Tibial artery (tissue), 4 donors: ENCODE measurements around the gene TNFSF4.
A peak's percentile ranks its signal among the peaks of the same experiment; 100 is the strongest.

ENCODE experiments used
- DNase-seq, 2 donors: peaks; one replicate each; pipeline ENCODE4 v3.0.0-alpha.2; 2019
- H3K27ac ChIP-seq, 2 donors: fragments of 200-600 bp; sonication (generic) in 1 of 2; 1 replicate in 1 of 2; 2 replicates in 1 of 2; pipeline ENCODE4 v1.5.1; 2018 to 2019; ENCODE audit warnings: mild to moderate bottlenecking in 1 of 2
- H3K27me3 ChIP-seq, 2 donors: fragments of 200-600 bp; sonication (generic) in 1 of 2; one replicate each; pipeline versions ENCODE4 v1.5.1 to v1.6.0; 2016 to 2019
- H3K36me3 ChIP-seq, 3 donors: fragments of 200-600 bp; sonication (generic) in 2 of 3; one replicate each; pipeline ENCODE4 v1.5.1; 2016 to 2019; ENCODE audit warnings: mild to moderate bottlenecking in 2 of 3
- H3K4me1 ChIP-seq, 4 donors: fragments of 200-600 bp; sonication (generic) in 2 of 4; 1 replicate in 3 of 4; 2 replicates in 1 of 4; pipeline ENCODE4 v1.5.1; 2016 to 2019
- H3K4me3 ChIP-seq, 2 donors: fragments of 200-600 bp; sonication (generic) in 1 of 2; 1 replicate in 1 of 2; 2 replicates in 1 of 2; pipeline ENCODE4 v1.5.1; 2018 to 2019; ENCODE audit warnings: mild to moderate bottlenecking in 2 of 2
- H3K9me3 ChIP-seq, 3 donors: fragments of 200-600 bp; sonication (generic) in 1 of 3; one replicate each; pipeline ENCODE4 v1.5.1; 2016 to 2019
- intact Hi-C: fragments of 100-400 bp; cut with DNase I; formaldehyde crosslinking; loops from one replicate; pipeline ENCODE4 v1.15.0; 2023; ENCODE audit warnings: low total_unique reads
- TF ChIP-seq, protein P1 (sequence below), 2 experiments: fragments of 200-600 bp in 1 of 2; fragments of 450-650 bp in 1 of 2; IDR thresholded peaks; one replicate each; pipeline ENCODE4 v1.5.1; 2017 to 2019; ENCODE audit warnings: antibody characterized with exemption in 2 of 2, mild to moderate bottlenecking in 1 of 2, moderate library complexity in 1 of 2

Gene TNFSF4

DNA sequence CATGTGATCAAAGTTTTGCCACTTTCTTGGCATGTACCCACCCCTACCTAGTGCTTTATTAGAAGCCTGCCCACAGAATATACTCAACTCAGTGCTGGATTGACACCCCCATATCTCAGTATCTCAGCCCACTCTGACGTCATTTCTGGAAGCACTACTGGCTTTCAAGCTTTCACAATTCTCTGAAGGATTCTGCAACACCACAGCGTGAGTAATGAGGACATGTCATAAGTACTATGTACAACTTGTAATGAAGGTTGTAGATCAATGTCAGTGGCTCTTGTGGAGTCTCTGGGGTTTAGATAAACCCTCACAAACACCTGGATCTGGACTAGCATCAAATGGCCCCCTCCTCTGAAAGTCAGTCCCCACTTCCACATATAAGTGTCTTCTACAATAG is 57.2 kb downstream of the TNFSF4 start:
- intact Hi-C loops = no loop called here
- H3K9me3 ChIP-seq = peaks cover 0 to 21% (median 19%) of the 10 kb centered on the region in 3 donors
- TF ChIP-seq, protein P1, sequence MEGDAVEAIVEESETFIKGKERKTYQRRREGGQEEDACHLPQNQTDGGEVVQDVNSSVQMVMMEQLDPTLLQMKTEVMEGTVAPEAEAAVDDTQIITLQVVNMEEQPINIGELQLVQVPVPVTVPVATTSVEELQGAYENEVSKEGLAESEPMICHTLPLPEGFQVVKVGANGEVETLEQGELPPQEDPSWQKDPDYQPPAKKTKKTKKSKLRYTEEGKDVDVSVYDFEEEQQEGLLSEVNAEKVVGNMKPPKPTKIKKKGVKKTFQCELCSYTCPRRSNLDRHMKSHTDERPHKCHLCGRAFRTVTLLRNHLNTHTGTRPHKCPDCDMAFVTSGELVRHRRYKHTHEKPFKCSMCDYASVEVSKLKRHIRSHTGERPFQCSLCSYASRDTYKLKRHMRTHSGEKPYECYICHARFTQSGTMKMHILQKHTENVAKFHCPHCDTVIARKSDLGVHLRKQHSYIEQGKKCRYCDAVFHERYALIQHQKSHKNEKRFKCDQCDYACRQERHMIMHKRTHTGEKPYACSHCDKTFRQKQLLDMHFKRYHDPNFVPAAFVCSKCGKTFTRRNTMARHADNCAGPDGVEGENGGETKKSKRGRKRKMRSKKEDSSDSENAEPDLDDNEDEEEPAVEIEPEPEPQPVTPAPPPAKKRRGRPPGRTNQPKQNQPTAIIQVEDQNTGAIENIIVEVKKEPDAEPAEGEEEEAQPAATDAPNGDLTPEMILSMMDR (IDR thresholded peaks at IDR 0.05) = no peak
- peak in 1 of 2 donors; percentile 45 for DNase-seq
- H3K27me3 ChIP-seq = no peaks in the 10 kb centered on the region
- no peak overlapping the region for H3K4me3 ChIP-seq
- H3K36me3 ChIP-seq = no peaks in the 10 kb centered on the region
- no peaks in the 10 kb centered on the region for H3K4me1 ChIP-seq
- no peak overlapping the region for H3K27ac ChIP-seq

DNA sequence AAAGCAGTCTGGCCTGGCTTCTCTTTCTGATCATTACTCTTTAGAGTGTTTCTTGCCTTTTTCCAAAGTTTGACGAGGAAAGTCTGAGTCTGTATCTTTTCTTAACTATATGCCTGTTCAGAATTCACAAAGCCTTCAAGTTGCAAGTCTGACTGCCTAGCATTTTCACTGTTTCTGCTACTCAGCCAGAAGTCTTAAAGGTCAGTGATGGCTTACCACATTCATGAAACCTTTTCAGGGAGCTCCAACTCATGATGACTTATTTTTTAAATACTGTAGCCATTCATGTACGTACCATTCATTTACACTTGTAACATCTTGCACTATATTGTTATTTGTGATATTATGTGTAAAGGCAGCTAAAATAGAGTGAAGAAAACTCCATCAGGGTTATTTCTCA is 58.2 kb downstream of the TNFSF4 start:
- no peak overlapping the region for H3K27ac ChIP-seq
- no peaks in the 10 kb centered on the region for H3K27me3 ChIP-seq
- H3K4me1 ChIP-seq = no peaks in the 10 kb centered on the region
- H3K36me3 ChIP-seq = no peaks in the 10 kb centered on the region
- H3K9me3 ChIP-seq = peaks cover 0 to 28% (median 22%) of the 10 kb centered on the region in 3 donors
- intact Hi-C loops = no loop called here
- DNase-seq = no peak
- no peak overlapping the region for H3K4me3 ChIP-seq
- TF ChIP-seq, protein P1 (IDR thresholded peaks at IDR 0.05) = no peak

DNA sequence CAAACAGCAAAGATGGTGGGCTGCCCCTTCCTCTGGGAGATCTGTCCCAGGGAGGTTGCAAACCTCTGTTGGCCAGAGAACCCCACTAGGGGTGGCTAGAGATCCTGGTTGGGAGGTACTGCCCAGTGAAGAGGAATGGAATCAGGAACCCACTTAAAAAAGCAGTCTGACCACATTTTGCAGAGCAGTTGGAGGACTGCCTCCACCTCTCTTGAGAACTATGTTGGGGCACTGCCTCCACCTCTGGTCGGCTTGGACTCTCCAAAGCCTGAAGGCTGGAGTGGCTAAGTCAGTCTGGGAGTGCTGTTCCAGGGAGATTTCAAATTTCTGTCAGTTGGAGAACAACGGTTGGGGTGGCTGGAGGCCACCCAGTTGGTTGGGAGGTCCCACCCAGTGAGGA is 58.6 kb downstream of the TNFSF4 start:
- Histone ChIP-seq H3K36me3 (no peaks in the 10 kb centered on the region), H3K27ac (no peak overlapping the region), H3K4me1 (no peaks in the 10 kb centered on the region), H3K4me3 (no peak overlapping the region), H3K9me3 (peaks cover 0 to 28% (median 22%) of the 10 kb centered on the region in 3 donors), H3K27me3 (no peaks in the 10 kb centered on the region)
- DNase-seq = no peak
- intact Hi-C loops = no loop called here
- TF ChIP-seq, protein P1 (IDR thresholded peaks at IDR 0.05) = no peak

DNA sequence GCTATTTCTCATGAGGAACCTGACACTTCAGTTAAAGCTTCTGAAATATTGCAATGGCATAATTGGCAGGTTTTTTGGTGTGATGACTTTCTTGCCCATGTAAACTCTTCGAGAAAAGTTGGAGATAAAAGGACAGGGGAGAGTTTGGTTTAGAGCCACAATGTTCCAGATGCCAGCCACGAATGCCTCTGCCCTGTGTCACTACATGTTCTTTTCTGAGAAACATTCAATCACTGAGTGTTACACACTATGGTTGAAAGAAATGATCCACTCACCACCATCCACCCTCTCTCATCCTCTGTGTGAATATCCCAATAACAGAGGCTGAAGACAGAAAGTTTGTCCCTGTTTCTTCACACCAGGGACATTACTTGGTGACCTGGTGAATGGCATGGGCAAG is 66.4 kb downstream of the TNFSF4 start:
- Histone ChIP-seq H3K36me3 (no peaks in the 10 kb centered on the region), H3K4me3 (no peak overlapping the region), H3K9me3 (peaks cover 0 to 22% (median 5%) of the 10 kb centered on the region in 3 donors), H3K27me3 (no peaks in the 10 kb centered on the region), H3K4me1 (no peaks in the 10 kb centered on the region), H3K27ac (no peak overlapping the region)
- no peak for DNase-seq
- TF ChIP-seq, protein P1 (IDR thresholded peaks at IDR 0.05) = no peak
- intact Hi-C loops = no loop called here

DNA sequence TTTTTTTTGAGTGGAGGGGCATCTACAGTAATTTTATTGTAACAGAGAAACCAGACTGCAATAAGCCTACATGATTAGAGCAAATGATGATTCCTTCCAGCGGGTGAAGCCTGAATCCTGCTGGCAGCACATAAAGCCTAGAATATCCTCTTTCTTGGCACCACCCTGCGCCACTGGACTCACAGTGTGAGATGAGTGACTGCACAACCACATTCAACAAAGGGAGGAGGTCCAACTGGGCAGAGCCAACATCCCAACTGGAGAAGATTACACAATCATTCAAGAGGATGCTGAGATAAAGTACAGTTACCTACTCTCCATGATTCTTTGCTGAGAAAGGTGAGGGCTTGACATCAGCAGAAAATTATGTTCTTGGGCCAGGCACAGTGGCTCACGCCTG is 67.4 kb downstream of the TNFSF4 start:
- peaks cover 0 to 12% (median under 1%) of the 10 kb centered on the region in 3 donors for H3K9me3 ChIP-seq
- no peak for DNase-seq
- intact Hi-C loops = no loop called here
- no peaks in the 10 kb centered on the region for H3K36me3 ChIP-seq
- no peaks in the 10 kb centered on the region for H3K4me1 ChIP-seq
- no peak overlapping the region for H3K27ac ChIP-seq
- no peaks in the 10 kb centered on the region for H3K27me3 ChIP-seq
- H3K4me3 ChIP-seq = no peak overlapping the region
- TF ChIP-seq, protein P1 (IDR thresholded peaks at IDR 0.05) = no peak

DNA sequence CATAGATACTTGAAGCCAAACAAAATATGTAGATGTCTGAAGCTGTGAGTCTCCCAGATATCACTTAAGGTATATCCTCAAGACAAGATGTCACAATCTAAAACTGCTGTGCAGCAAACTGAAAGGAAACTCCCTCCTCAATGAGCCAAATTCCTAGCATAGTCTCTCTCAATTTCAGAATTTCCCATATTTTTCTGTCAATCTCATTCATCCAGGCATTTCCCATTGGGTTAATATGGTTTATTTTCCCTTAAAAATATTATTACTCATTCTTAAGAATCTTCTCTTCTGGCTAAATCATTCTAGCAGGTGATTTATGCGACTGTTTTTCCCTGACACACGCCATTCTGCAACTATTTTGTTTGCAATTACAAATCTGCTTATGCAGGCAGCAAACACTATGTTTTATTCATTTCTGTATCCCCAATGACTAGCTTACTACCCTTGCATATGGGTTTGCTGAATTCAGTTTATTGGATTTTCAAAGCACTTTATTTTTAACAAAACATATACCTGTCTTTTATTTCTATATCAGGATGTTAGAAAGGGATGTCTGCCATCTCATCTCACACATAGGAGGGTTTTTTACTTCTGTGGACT is 69.9 kb downstream of the TNFSF4 start:
- H3K27me3 ChIP-seq = no peaks in the 10 kb centered on the region
- no peak overlapping the region for H3K4me3 ChIP-seq
- no peaks in the 10 kb centered on the region for H3K36me3 ChIP-seq
- intact Hi-C loops = no loop called here
- H3K4me1 ChIP-seq = no peaks in the 10 kb centered on the region
- TF ChIP-seq, protein P1 (IDR thresholded peaks at IDR 0.05) = no peak
- no peak overlapping the region for H3K27ac ChIP-seq
- DNase-seq = no peak
- no peaks in the 10 kb centered on the region for H3K9me3 ChIP-seq
